GM20431 (cell line): ENCODE data around the gene KLHL10.
"Not testable (repeated sequence)": the region's sequence is repeated elsewhere in the genome, so short reads cannot be mapped to it uniquely, and the experiment has no call there.

Experiments used
- in situ Hi-C: fragments of 300-500 bp; cut with MseI, MboI; formaldehyde crosslinking; loops from one replicate; pipeline ENCODE4 v1.15.0; 2020; ENCODE audit warnings: low sequenced_read_pairs; ENCODE audit not compliant: unreplicated experiment

KLHL10 gene

DNA sequence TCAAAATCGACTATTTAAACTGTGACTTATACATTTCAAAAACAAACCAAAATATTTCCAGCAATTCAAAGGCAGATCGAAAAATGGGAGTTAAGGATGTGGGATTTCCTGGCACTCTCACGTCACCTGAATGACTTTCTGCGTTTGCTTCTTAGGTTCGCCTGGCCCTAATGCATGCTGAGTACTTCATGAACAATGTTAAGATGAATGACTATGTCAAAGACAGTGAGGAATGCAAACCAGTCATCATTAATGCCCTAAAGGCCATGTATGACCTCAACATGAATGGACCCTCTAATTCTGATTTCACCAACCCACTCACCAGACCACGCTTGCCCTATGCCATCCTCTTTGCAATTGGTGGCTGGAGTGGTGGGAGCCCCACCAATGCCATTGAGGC is 7.3 kb downstream of the KLHL10 start:
- in situ Hi-C loops, result no loop called here

- in situ Hi-C loops, result no loop called here
These were observed 11.2 kb downstream of the KLHL10 start for GRCh38 chr17:41848788-41849187.

GRCh38 chr17:41849251-41849990 is 11.8 kb downstream of the KLHL10 start:
- in situ Hi-C loops, result no loop called here

DNA sequence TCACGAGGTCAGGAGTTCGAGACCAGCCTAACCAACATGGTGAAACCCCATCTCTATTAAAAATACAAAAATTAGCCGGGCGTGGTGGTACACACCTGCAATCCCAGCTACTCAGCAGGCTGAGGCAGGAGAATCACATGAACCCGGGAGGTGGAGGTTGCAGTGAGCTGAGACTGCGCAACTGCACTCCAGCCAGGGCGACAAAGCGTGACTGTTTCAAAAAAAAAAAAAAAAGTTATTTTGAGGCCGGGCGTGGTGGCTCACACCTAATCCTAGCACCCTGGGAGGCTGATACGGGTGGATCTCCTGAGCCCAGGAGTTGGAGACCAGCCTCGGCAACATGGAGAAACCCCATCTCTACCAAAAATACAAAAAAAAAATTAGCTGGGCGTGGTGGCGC is 13.8 kb downstream of the KLHL10 start:
- in situ Hi-C loops, result not testable (repeated sequence)

DNA sequence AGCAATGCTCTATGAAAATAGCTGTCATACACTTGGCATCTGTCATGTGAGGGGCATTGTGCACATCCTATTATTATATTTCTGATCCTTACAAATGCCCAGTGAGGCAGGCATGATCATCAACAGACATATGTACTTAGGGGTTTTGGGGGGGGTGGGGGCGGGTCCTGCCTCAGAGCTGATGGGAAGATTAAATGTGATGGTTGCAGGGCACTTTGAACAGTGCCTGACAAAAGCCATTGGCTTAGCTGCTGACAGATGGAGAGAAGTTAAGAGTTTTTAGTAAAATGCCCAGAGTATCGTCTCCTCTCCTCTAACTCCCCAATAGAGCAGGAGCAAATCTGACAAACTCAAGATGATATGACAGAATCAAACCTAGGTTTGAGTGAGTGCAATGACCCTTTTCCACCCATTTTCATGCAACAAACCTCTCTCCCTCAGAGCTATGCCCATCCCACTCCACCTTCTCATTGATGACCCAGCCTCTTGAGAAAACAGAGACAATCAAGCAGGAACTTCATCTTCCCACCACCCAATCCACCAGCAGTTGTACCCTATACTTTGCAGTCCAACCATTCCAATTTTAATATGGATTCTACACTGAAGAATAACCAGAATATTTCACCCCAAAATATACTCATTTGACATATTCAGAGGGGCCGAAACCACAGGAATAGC is 22.8 kb downstream of the KLHL10 start:
- in situ Hi-C loops, result no loop called here

GRCh38 chr17:41863074-41863848 is 25.6 kb downstream of the KLHL10 start:
- in situ Hi-C loops, result no loop called here

DNA sequence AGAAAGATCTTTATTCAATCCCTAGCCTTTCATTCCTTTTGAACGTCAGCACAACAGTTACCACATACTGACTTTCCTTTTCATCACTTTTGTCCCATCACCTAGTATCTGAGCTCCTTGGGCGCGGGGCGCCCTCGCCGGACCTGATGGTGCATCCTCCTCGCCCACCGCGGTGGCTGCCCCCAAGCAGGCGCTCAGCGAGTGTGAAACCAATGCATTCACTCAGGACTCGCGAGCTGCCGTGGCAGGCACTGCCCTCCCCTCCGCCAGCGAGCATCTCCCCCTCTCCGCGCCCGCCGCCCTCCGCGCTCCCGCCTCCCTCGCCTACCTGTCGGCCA is 26.8 kb downstream of the KLHL10 start:
- in situ Hi-C loops, result no loop called here

DNA sequence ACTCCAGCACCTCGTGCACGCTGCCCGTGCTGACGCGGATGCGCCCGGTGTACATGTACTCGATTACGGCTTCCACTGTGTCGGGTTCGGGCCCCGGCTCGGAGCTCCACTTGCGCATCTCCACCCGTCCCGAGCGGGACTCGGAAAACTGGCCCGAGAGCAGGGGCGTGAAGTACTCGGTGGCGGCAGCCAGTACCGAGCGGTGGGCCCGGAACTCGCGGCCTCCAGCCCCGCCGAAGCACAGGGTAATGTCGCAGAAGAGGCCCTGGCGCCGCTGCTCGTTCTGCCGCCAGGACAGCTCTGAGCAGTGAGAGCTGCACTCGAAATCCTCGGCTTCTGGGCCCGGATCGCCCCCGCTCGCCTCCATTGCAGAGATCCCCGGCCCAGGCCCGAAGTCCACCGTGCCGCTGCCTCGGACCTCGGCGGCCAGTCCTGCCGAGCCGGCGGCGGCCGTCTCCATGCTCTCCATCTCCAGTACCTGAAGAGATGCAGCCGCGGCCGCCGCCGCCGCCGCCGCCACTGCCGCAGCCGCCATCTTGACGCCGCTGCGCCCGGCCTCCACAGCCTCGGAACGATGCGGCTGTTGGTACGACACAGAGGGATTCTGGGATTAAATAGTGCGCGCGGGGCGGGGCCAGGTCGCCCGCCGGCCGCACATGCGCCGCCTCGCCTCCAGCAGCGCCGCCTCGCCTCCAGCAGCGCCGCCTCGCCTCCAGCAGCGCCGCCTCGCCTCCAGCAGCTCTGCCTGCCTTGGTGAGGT is 27.4 kb downstream of the KLHL10 start, which contains the start of gene KLHL11:
TSS of gene KLHL11 (minus strand) at position 588 of the 760 bp plus-strand sequence. CDS start at position 535, 53 bp downstream.
- in situ Hi-C loops, result no loop called here

DNA sequence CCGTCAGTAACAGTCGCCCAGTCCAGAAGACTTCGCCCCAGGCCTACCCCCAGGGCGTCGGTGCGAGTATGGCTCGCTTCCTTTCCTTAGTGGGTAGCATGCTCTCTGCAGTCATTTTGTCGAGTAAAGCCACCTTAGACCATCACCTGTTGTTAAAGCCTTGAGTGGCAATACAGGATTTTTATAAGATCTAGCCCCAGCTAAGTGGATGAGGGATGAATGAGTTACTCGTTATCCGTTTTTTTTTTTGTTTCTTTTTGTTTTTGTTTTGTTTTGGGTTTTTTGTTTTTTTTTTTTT is 27.9 kb downstream of the KLHL10 start:
- in situ Hi-C loops, result no loop called here

DNA sequence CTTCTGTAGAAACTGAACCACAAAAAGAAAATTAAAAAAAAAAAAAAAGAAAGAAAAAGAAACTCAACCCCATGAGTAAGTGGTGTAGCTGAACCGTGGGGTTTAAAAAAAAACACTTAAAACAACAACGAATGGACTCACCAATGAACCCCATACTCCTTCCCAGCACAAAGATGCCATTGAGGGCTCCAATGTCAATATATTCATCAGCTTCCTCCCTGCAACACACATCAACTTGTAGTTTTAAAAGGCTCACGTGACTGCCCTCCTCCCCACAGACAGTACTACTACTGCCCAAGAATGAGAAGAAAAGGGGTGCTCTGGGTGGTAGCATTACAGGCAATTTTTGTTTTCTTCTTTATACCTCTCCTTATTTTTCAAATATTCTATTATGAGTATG is 30.9 kb downstream of the KLHL10 start:
- in situ Hi-C loops, result no loop called here

DNA sequence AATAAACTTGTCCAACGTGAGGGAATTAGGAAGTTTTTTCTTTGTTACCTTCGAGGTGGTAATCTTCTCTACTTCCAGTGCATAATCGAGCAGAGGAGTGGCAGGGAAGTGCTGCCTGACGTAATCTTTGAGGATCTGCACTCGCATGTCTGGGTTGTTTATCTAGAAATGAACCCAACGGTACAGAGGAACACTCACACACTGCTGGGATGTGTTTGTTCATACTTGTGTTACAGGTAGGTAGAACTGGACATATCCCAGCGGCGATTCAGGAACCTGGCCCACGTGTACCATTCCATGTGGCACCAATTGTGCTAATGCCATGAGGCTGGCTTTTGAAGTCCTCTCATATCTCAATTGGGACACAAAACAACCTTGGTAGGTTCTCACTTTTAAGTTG is 31.8 kb downstream of the KLHL10 start:
- in situ Hi-C loops, result no loop called here

- in situ Hi-C loops, result no loop called here
These were observed 32.5 kb downstream of the KLHL10 start for GRCh38 chr17:41870097-41870496.

DNA sequence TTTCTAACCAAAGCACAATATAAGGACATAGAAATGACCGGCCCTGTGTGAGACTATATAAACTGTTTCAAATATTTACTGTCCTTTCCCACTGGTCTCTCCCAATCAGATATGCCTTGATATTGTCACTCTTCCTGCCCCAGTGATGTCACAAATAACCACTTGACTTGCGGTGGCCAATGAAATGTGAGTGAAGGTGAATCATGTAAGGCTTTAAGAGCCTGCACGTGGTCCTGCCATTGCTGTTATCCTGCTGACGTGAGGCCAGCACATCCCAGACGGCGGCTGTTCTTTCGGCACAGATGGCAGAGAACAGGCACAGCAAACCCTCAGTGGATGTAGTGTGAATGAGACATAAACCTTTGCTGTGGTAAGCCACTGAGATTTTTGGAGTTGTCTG is 33.0 kb downstream of the KLHL10 start:
- in situ Hi-C loops, result no loop called here

DNA sequence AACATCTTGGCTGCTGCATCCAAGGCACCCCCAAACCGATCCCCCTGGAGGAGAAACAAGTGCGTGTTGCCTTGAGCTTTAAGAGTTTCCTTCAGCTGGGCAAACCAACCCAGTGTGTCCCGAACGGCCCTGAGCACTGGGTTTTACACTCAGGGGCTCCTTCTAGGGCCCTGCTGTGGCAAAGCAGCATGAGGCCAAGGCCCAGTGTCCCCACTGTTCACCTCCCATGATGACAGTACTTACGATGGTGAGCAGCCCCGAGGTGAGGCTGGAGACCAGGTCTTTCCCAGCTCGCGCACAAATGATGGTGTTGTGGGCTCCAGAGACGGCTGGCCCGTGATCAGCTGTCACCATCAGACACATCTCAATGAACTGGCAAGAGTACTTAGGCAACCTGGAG is 34.2 kb downstream of the KLHL10 start:
- in situ Hi-C loops, result no loop called here

- in situ Hi-C loops, result no loop called here
These were observed 36.1 kb downstream of the KLHL10 start for GRCh38 chr17:41873559-41874292.

GRCh38 chr17:41874293-41874670 is 36.7 kb downstream of the KLHL10 start:
- in situ Hi-C loops, result not testable (repeated sequence)

GRCh38 chr17:41880130-41880529 is 42.5 kb downstream of the KLHL10 start:
- in situ Hi-C loops, result no loop called here

GRCh38 chr17:41882756-41883155 is 45.1 kb downstream of the KLHL10 start:
- in situ Hi-C loops, result no loop called here

DNA sequence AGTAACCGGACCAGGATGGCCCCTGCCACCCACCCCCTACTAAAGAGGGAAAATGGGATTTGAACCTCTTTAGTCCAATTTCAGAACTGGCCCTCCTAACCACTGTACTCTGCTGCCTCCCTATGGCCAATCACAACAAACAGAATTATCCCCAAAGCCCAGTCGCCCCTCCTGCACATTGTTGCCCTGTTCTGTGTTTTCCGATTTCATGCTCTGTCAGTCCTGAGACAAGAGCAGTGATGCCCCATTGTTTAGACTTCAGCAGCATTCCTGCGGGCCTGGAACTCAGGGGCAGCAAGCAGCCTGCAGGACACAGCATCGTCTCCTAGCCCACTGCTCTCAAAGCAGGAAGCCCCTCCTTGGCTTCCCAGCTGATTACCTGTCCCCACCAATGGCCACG is 48.1 kb downstream of the KLHL10 start:
- in situ Hi-C loops, result no loop called here
